Vagina (tissue), 2 donors: Measurements from ENCODE around the gene SHROOM2. TPM values are rescaled to one million over a fixed set of nuclear protein-coding genes. Genes with fewer than 3 reads are reported as not detected.
A peak's percentile ranks its signal among the peaks of the same experiment; 100 is the strongest.

ENCODE experiments used
- DNase-seq, 2 donors: peaks; one replicate each; pipeline ENCODE4 v3.0.0-alpha.2; 2017; ENCODE audit errors: extremely low spot score in 2 of 2
- H3K27ac ChIP-seq: fragments of 200-600 bp; sonication (generic); one replicate; pipeline ENCODE4 v1.5.1; 2019
- H3K27me3 ChIP-seq: fragments of 200-600 bp; sonication (generic); one replicate; pipeline ENCODE4 v1.5.1; 2019
- H3K36me3 ChIP-seq, 2 donors: fragments of 200-600 bp; sonication (generic); one replicate each; pipeline ENCODE4 v1.5.1; 2017 to 2019
- H3K4me1 ChIP-seq: fragments of 200-600 bp; sonication (generic); one replicate; pipeline ENCODE4 v1.5.1; 2019
- H3K4me3 ChIP-seq, 2 donors: fragments of 200-600 bp; sonication (generic); 1 replicate in 1 of 2; 2 replicates in 1 of 2; pipeline ENCODE4 v1.5.1; 2016 to 2019
- H3K9me3 ChIP-seq: fragments of 200-600 bp; sonication (generic); one replicate; pipeline ENCODE4 v1.5.1; 2019
- CTCF ChIP-seq, 3 experiments: fragments of 450-650 bp in 2 of 3; fragments of 200-600 bp in 1 of 3; sonication (generic) in 1 of 3; IDR thresholded peaks; one replicate each; pipeline ENCODE4 v1.5.1; 2017 to 2019; ENCODE audit warnings: antibody characterized with exemption in 3 of 3, mild to moderate bottlenecking in 2 of 3, moderate library complexity in 2 of 3
- POLR2A ChIP-seq, 2 donors: fragments of 450-650 bp; IDR thresholded peaks; one replicate each; pipeline ENCODE4 v1.6.1; 2017; ENCODE audit warnings: antibody characterized with exemption in 2 of 2, mild to moderate bottlenecking in 2 of 2, moderate library complexity in 2 of 2
- POLR2AphosphoS5 ChIP-seq, 2 donors: sonication (generic); formaldehyde crosslinking; IDR thresholded peaks; one replicate each; pipeline ENCODE4 v1.9.0; 2017; ENCODE audit warnings: antibody characterized with exemption in 2 of 2, mild to moderate bottlenecking in 2 of 2, low read depth in 1 of 2; ENCODE audit not compliant: insufficient read depth in 1 of 2
- intact Hi-C: fragments of 100-400 bp; cut with DNase I; formaldehyde crosslinking; loops from one replicate; pipeline ENCODE4 v1.15.1; 2023
- total RNA-seq: library from RNA; depleted of rRNA; stranded (reverse); fragments of >200 nt; gene quantifications from one replicate; pipeline ENCODE4 v1.2.3, GENCODE V29; 2016

The SHROOM2 gene
- total RNA-seq = 8.8 TPM

- H3K27me3 ChIP-seq = no peaks in the 10 kb centered on the region
- no peaks in the 10 kb centered on the region for H3K36me3 ChIP-seq
- no peaks in the 10 kb centered on the region for H3K9me3 ChIP-seq
- peak within 1 kb of the TSS; percentile 20 for H3K27ac ChIP-seq
- no peak for DNase-seq
- intact Hi-C loops = no loop called here
- TF ChIP-seq POLR2A (IDR thresholded peaks at IDR 0.05) (no peak), POLR2AphosphoS5 (IDR thresholded peaks at IDR 0.05; ENCODE audit: insufficient read depth in 1 of 2, low read depth in 1 of 2) (no peak), CTCF (IDR thresholded peaks at IDR 0.05) (no peak)
- H3K4me3 ChIP-seq = peak within 1 kb of the TSS; percentile 46 to 52
- H3K4me1 ChIP-seq = no peaks in the 10 kb centered on the region
Measured at GRCh38 chrX:9785944-9786797, at the start of gene SHROOM2. SHROOM2 (plus strand) TSS chrX:9786429; CDS start chrX:9786546, 117 bp downstream.

- DNase-seq = no peak
- no peaks in the 10 kb centered on the region for H3K36me3 ChIP-seq
- H3K4me1 ChIP-seq = no peaks in the 10 kb centered on the region
- no peak for TF ChIP-seq POLR2AphosphoS5 (IDR thresholded peaks at IDR 0.05; ENCODE audit: insufficient read depth in 1 of 2, low read depth in 1 of 2)
- no peak for TF ChIP-seq POLR2A (IDR thresholded peaks at IDR 0.05)
- no peak for TF ChIP-seq CTCF (IDR thresholded peaks at IDR 0.05)
- H3K27me3 ChIP-seq = no peaks in the 10 kb centered on the region
- H3K9me3 ChIP-seq = no peaks in the 10 kb centered on the region
- intact Hi-C loops = no loop called here
- H3K27ac ChIP-seq = no peak overlapping the region
- H3K4me3 ChIP-seq = no peak overlapping the region
Measured at GRCh38 chrX:9737363-9737762, 48.9 kb upstream of the SHROOM2 start.

GRCh38 chrX:9738151-9738550, 48.1 kb upstream of the SHROOM2 start:
- Histone ChIP-seq H3K27ac (no peak overlapping the region), H3K36me3 (no peaks in the 10 kb centered on the region), H3K4me3 (no peak overlapping the region), H3K27me3 (no peaks in the 10 kb centered on the region), H3K4me1 (no peaks in the 10 kb centered on the region), H3K9me3 (no peaks in the 10 kb centered on the region)
- intact Hi-C loops = no loop called here
- TF ChIP-seq CTCF (IDR thresholded peaks at IDR 0.05) (no peak), POLR2AphosphoS5 (IDR thresholded peaks at IDR 0.05; ENCODE audit: insufficient read depth in 1 of 2, low read depth in 1 of 2) (no peak), POLR2A (IDR thresholded peaks at IDR 0.05) (no peak)
- no peak for DNase-seq

GRCh38 chrX:9739130-9739529, 47.1 kb upstream of the SHROOM2 start:
- Histone ChIP-seq H3K9me3 (no peaks in the 10 kb centered on the region), H3K27me3 (no peaks in the 10 kb centered on the region), H3K36me3 (no peaks in the 10 kb centered on the region), H3K4me3 (no peak overlapping the region), H3K27ac (no peak overlapping the region), H3K4me1 (no peaks in the 10 kb centered on the region)
- intact Hi-C loops = no loop called here
- no peak for TF ChIP-seq CTCF (IDR thresholded peaks at IDR 0.05)
- no peak for TF ChIP-seq POLR2AphosphoS5 (IDR thresholded peaks at IDR 0.05; ENCODE audit: insufficient read depth in 1 of 2, low read depth in 1 of 2)
- no peak for TF ChIP-seq POLR2A (IDR thresholded peaks at IDR 0.05)
- DNase-seq = no peak
